SH-SY5Y (cell line): ENCODE measurements around the gene C1RL.

Experiments used
- GATA2 ChIP-seq: IDR thresholded peaks from 2 replicates; pipeline ENCODE4 v1.6.1; 2011; ENCODE audit warnings: mild to moderate bottlenecking, low read depth, low read length
- GATA3 ChIP-seq: IDR thresholded peaks from 2 replicates; pipeline ENCODE4 v1.6.1; 2011; ENCODE audit warnings: low read depth, mild to moderate bottlenecking, low read length, moderate library complexity

The C1RL gene

GRCh38 chr12:7075939-7076338, 33.1 kb downstream of the C1RL start:
- TF ChIP-seq GATA2: no peak
- no peak for TF ChIP-seq GATA3

DNA sequence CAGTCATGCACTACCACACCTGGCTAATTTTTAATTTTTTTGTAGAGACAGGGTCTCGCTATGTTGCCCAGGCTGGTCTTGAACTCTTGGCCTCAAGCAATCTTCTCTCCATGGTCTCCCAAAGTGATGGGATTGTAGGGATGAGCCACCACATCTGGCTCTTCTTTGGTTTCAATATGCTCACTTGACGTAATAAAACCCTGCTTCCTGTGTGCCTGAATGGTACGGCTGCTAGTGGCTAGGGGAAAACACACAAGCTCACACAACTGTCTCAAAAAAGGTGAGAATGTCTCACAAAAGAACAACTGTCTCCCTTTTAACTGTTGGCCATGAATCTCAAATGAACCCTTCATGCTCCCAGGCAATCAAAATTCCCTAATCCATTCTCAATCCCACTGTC, 33.5 kb downstream of the C1RL start:
- TF ChIP-seq GATA3 (no peak), GATA2 (no peak)

DNA sequence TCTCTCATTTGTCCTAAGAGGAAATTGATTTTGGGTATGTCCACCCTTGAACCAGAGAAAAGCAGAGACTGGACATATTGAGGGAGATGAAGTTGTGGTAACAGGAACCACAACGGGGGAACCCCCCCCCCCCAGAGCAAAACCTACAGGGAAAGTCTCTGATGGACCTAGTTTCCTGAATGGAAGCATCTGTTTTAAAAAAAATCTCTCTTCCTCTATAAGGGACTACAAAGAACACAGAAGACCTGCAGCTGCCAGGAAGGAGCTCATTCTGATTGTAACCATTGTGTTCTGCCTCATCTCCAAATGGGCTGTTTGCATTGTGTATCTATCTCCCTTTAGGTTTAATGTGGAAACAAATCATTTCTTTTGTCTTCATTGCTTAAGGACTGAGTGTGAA, 35.1 kb downstream of the C1RL start:
- TF ChIP-seq GATA3 (no peak), GATA2 (no peak)

DNA sequence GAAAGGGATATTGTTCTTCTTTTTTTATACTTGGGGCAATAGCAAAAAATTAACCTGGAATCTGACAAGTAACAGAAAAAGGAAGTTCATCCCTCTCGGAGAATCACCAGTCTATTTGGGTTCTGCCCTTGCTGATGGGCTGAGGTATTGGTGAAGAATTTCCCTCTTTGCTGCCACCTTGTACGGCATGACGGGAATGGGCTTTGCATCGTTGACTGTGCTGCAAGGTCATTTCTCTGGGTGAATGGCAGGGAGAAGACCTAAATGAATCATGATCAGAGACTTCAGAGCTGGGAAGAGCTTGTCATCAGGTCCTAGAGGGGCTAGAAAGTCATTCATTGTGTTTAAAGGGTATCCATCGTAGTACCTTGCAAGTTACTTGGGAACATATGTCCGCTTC, 36.5 kb downstream of the C1RL start:
- TF ChIP-seq GATA3: no peak

DNA sequence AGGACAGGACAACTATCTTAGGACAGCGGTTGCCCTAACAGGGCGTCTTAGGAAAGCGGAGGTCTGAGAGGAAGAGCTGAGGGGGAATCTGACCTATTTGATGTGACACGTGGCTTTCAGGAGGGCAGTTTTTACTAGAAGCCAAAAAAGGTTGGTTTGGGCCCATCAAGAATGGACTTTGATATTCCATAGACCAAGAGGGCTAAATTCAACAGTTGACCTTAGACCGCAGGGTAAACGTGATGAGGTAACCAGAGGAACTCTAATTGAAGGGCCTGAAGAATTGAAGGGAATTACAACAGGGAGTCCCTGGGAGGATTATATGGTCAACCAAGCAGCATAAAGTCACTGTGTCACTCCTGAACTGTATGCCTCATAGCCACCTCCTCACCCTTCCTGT, 37.0 kb downstream of the C1RL start:
- TF ChIP-seq GATA2: no peak
- no peak for TF ChIP-seq GATA3

DNA sequence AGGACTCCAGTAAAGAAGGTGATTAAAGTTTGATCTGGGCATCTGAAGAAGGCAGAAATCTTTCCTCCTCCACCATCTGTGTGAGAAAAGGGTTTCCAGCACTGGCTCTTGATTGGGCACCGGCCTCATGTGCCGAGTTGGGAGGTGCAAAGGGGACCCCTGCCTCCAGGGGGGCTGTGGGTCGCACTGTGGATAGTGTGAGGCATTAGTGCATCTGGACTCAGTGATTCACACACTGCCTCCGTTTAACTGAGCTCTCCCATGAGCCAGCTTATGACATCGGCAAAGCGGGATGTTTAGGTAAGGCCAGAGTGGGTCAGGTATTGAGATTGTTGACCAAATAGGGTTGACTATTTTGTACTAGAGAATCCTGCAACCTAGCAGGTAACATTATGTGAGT, 39.6 kb downstream of the C1RL start:
- TF ChIP-seq GATA2 (no peak), GATA3 (no peak)

- TF ChIP-seq GATA2 (no peak), GATA3 (no peak)
These were observed 40.0 kb downstream of the C1RL start for GRCh38 chr12:7068994-7069346.

- TF ChIP-seq GATA3 (no peak), GATA2 (no peak)
These were observed 40.6 kb downstream of the C1RL start for GRCh38 chr12:7068240-7068993.

- no peak for TF ChIP-seq GATA3
These were observed 41.9 kb downstream of the C1RL start for GRCh38 chr12:7067096-7067495.

- TF ChIP-seq GATA3 (no peak), GATA2 (no peak)
These were observed 42.4 kb downstream of the C1RL start for GRCh38 chr12:7066596-7066995.

DNA sequence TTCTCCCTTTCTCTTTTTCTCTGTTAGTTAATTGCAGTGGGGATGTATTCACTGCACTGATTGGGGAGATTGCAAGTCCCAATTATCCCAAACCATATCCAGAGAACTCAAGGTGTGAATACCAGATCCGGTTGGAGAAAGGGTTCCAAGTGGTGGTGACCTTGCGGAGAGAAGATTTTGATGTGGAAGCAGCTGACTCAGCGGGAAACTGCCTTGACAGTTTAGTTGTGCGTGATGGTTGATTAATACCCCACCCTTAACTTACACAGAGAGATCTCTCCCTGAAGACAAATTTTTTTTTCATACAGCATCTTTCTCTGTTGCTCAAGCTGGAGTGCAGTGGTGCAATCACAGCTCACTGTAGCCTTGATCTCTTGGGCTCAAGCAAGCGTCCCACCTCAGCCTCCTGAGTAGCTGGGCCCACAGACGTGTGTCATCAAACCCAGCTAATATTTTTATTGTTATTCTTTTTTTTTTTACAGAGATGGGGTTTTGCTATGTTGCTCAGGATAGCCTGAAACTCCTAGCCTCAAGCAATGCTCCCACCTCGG, 43.9 kb downstream of the C1RL start:
- TF ChIP-seq GATA2: no peak
- no peak for TF ChIP-seq GATA3

GRCh38 chr12:7064516-7064915, 44.5 kb downstream of the C1RL start:
- TF ChIP-seq GATA2 (no peak), GATA3 (no peak)

DNA sequence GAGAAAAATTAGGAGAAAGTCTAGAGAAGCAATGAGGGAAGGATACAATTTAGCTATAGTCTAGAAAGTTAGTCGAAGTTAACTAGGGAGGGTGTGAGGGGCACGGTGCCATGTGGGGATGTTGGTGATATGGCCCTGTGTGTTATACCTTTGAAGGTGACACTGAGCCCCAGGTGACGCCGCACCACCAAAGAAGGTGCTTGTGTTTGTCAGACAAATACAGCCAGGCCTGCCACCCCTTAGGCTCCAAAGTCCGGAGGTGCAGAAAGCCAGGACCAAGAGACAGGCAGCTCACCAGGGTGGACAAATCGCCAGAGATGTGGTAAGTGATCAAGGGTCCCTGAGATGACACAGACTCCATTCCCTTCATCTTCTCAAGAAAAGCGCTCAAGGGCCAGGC, 47.4 kb downstream of the C1RL start:
- TF ChIP-seq GATA2 (no peak), GATA3 (no peak)

GRCh38 chr12:7061138-7061537, 47.9 kb downstream of the C1RL start:
- TF ChIP-seq GATA3: no peak
- no peak for TF ChIP-seq GATA2

GRCh38 chr12:7060353-7060954, 48.6 kb downstream of the C1RL start, which contains the start of gene C1S:
TSS of gene C1S (plus strand) at chr12:7060718. CDS start at chr12:7061913, 1,195 bp downstream.
- TF ChIP-seq GATA2 (no peak), GATA3 (no peak)
